ENCODE measurements around the gene SOX1.

Gene SOX1

GRCh38 chr13:112105244-112105681 lies 38.3 kb downstream of the SOX1 start:
- no peak overlapping the region for H4K91ac ChIP-seq (ENCODE audit: low read depth, low read length)
- no peaks in the 10 kb centered on the region for H3K36me3 ChIP-seq (ENCODE audit: control insufficient read depth in 1 of 2, insufficient read depth in 2 of 2, low read length in 2 of 2)
- no peak overlapping the region for H2AK5ac ChIP-seq (ENCODE audit: low read length)
- H3K4ac ChIP-seq (ENCODE audit: low read depth, low read length) = no peak overlapping the region
- no CpG with 5 or more reads among the region's 35 CpGs for WGBS (ENCODE audit: extremely low coverage, insufficient coverage, insufficient read length)
- peak overlapping the region; percentile 32 for H3K4me2 ChIP-seq (ENCODE audit: low read length)
- H3K9me3 ChIP-seq (ENCODE audit: insufficient read depth, low read depth, low read length) = peaks cover 9% of the 10 kb centered on the region
- no peak overlapping the region for H4K12ac ChIP-seq (ENCODE audit: low read depth, low read length)
- peaks cover 8 to 17% of the 10 kb centered on the region in 2 experiments for H3K4me1 ChIP-seq (ENCODE audit: control insufficient read depth in 1 of 2, insufficient read depth in 2 of 2, low read length in 2 of 2)
- DNase-seq = no peak
- H3K18ac ChIP-seq (ENCODE audit: low read length) = no peak overlapping the region
- no peak overlapping the region for H2BK120ac ChIP-seq (ENCODE audit: insufficient read depth, low read length, poor library complexity)
- H3K27me3 ChIP-seq (ENCODE audit: insufficient read depth, low read length) = peaks cover 48% of the 10 kb centered on the region
- no peak overlapping the region for H3K27ac ChIP-seq (ENCODE audit: low read depth, low read length)
- no peak overlapping the region for H3K23ac ChIP-seq (ENCODE audit: low read length)
- H2BK12ac ChIP-seq (ENCODE audit: low read length) = no peak overlapping the region
- H4K8ac ChIP-seq (ENCODE audit: low read depth, low read length) = no peak overlapping the region
- H3K79me1 ChIP-seq (ENCODE audit: low read length) = no peaks in the 10 kb centered on the region
- no peak overlapping the region for H3K9ac ChIP-seq (ENCODE audit: low read length)
- no peaks in the 10 kb centered on the region for H3K79me2 ChIP-seq (ENCODE audit: control insufficient read depth, insufficient read depth, low read length, poor library complexity)
- no peak overlapping the region for H3K4me3 ChIP-seq (ENCODE audit: low read depth, low read length)
- no peak overlapping the region for H3K14ac ChIP-seq (ENCODE audit: low read length)
- no peak overlapping the region for H2AFZ ChIP-seq (ENCODE audit: insufficient read depth, low read length, poor library complexity)
- H2BK5ac ChIP-seq (ENCODE audit: low read depth, low read length, poor library complexity) = no peak overlapping the region

GRCh38 chr13:112105892-112106291 lies 38.9 kb downstream of the SOX1 start:
- no peak overlapping the region for H3K23ac ChIP-seq (ENCODE audit: low read length)
- no CpG with 5 or more reads among the region's 21 CpGs for WGBS (ENCODE audit: extremely low coverage, insufficient coverage, insufficient read length)
- H3K79me1 ChIP-seq (ENCODE audit: low read length) = no peaks in the 10 kb centered on the region
- H3K4ac ChIP-seq (ENCODE audit: low read depth, low read length) = no peak overlapping the region
- no peak overlapping the region for H2BK120ac ChIP-seq (ENCODE audit: insufficient read depth, low read length, poor library complexity)
- H3K14ac ChIP-seq (ENCODE audit: low read length) = no peak overlapping the region
- H3K27me3 ChIP-seq (ENCODE audit: insufficient read depth, low read length) = peaks cover 48% of the 10 kb centered on the region
- H4K12ac ChIP-seq (ENCODE audit: low read depth, low read length) = no peak overlapping the region
- H3K9ac ChIP-seq (ENCODE audit: low read length) = no peak overlapping the region
- H3K79me2 ChIP-seq (ENCODE audit: control insufficient read depth, insufficient read depth, low read length, poor library complexity) = no peaks in the 10 kb centered on the region
- H3K4me2 ChIP-seq (ENCODE audit: low read length) = peak overlapping the region; percentile 25
- peaks cover 8 to 17% of the 10 kb centered on the region in 2 experiments for H3K4me1 ChIP-seq (ENCODE audit: control insufficient read depth in 1 of 2, insufficient read depth in 2 of 2, low read length in 2 of 2)
- no peak overlapping the region for H3K4me3 ChIP-seq (ENCODE audit: low read depth, low read length)
- H2BK12ac ChIP-seq (ENCODE audit: low read length) = no peak overlapping the region
- H3K9me3 ChIP-seq (ENCODE audit: insufficient read depth, low read depth, low read length) = peaks cover 9% of the 10 kb centered on the region
- no peaks in the 10 kb centered on the region for H3K36me3 ChIP-seq (ENCODE audit: control insufficient read depth in 1 of 2, insufficient read depth in 2 of 2, low read length in 2 of 2)
- no peak overlapping the region for H4K8ac ChIP-seq (ENCODE audit: low read depth, low read length)
- no peak overlapping the region for H2AFZ ChIP-seq (ENCODE audit: insufficient read depth, low read length, poor library complexity)
- H2BK5ac ChIP-seq (ENCODE audit: low read depth, low read length, poor library complexity) = no peak overlapping the region
- no peak overlapping the region for H4K91ac ChIP-seq (ENCODE audit: low read depth, low read length)
- no peak overlapping the region for H3K18ac ChIP-seq (ENCODE audit: low read length)
- H3K27ac ChIP-seq (ENCODE audit: low read depth, low read length) = no peak overlapping the region
- no peak overlapping the region for H2AK5ac ChIP-seq (ENCODE audit: low read length)
- no peak for DNase-seq

- H2BK5ac ChIP-seq (ENCODE audit: low read depth, low read length, poor library complexity) = no peak overlapping the region
- H3K9me3 ChIP-seq (ENCODE audit: insufficient read depth, low read depth, low read length) = peaks cover 9% of the 10 kb centered on the region
- H3K23ac ChIP-seq (ENCODE audit: low read length) = no peak overlapping the region
- no peak overlapping the region for H4K91ac ChIP-seq (ENCODE audit: low read depth, low read length)
- peaks cover 8 to 17% of the 10 kb centered on the region in 2 experiments for H3K4me1 ChIP-seq (ENCODE audit: control insufficient read depth in 1 of 2, insufficient read depth in 2 of 2, low read length in 2 of 2)
- H3K14ac ChIP-seq (ENCODE audit: low read length) = no peak overlapping the region
- H2BK12ac ChIP-seq (ENCODE audit: low read length) = no peak overlapping the region
- H3K36me3 ChIP-seq (ENCODE audit: control insufficient read depth in 1 of 2, insufficient read depth in 2 of 2, low read length in 2 of 2) = no peaks in the 10 kb centered on the region
- no peak overlapping the region for H3K4ac ChIP-seq (ENCODE audit: low read depth, low read length)
- peak overlapping the region; percentile 37 for H3K4me2 ChIP-seq (ENCODE audit: low read length)
- no peak overlapping the region for H4K12ac ChIP-seq (ENCODE audit: low read depth, low read length)
- no peak overlapping the region for H3K27ac ChIP-seq (ENCODE audit: low read depth, low read length)
- H2AFZ ChIP-seq (ENCODE audit: insufficient read depth, low read length, poor library complexity) = no peak overlapping the region
- no peak for DNase-seq
- no peak overlapping the region for H4K8ac ChIP-seq (ENCODE audit: low read depth, low read length)
- no peak overlapping the region for H3K18ac ChIP-seq (ENCODE audit: low read length)
- no peaks in the 10 kb centered on the region for H3K79me2 ChIP-seq (ENCODE audit: control insufficient read depth, insufficient read depth, low read length, poor library complexity)
- no peak overlapping the region for H2BK120ac ChIP-seq (ENCODE audit: insufficient read depth, low read length, poor library complexity)
- no peaks in the 10 kb centered on the region for H3K79me1 ChIP-seq (ENCODE audit: low read length)
- no peak overlapping the region for H3K4me3 ChIP-seq (ENCODE audit: low read depth, low read length)
- no peak overlapping the region for H3K9ac ChIP-seq (ENCODE audit: low read length)
- no CpG with 5 or more reads among the region's 36 CpGs for WGBS (ENCODE audit: extremely low coverage, insufficient coverage, insufficient read length)
- H3K27me3 ChIP-seq (ENCODE audit: insufficient read depth, low read length) = peaks cover 45% of the 10 kb centered on the region
- no peak overlapping the region for H2AK5ac ChIP-seq (ENCODE audit: low read length)
Measured at GRCh38 chr13:112106478-112107141, 39.7 kb downstream of the SOX1 start.

GRCh38 chr13:112107289-112107688 lies 40.3 kb downstream of the SOX1 start:
- Histone ChIP-seq H2BK120ac (ENCODE audit: insufficient read depth, low read length, poor library complexity) (no peak overlapping the region), H2AK5ac (ENCODE audit: low read length) (no peak overlapping the region), H3K79me1 (ENCODE audit: low read length) (no peaks in the 10 kb centered on the region), H4K91ac (ENCODE audit: low read depth, low read length) (no peak overlapping the region), H3K27ac (ENCODE audit: low read depth, low read length) (no peak overlapping the region), H2BK5ac (ENCODE audit: low read depth, low read length, poor library complexity) (no peak overlapping the region), H3K4me1 (ENCODE audit: control insufficient read depth in 1 of 2, insufficient read depth in 2 of 2, low read length in 2 of 2) (peaks cover 8 to 17% of the 10 kb centered on the region in 2 experiments), H4K8ac (ENCODE audit: low read depth, low read length) (no peak overlapping the region), H4K12ac (ENCODE audit: low read depth, low read length) (no peak overlapping the region), H3K14ac (ENCODE audit: low read length) (no peak overlapping the region), H3K27me3 (ENCODE audit: insufficient read depth, low read length) (peaks cover 45% of the 10 kb centered on the region), H3K9me3 (ENCODE audit: insufficient read depth, low read depth, low read length) (peaks cover 9% of the 10 kb centered on the region), H3K18ac (ENCODE audit: low read length) (no peak overlapping the region), H3K23ac (ENCODE audit: low read length) (no peak overlapping the region), H3K79me2 (ENCODE audit: control insufficient read depth, insufficient read depth, low read length, poor library complexity) (no peaks in the 10 kb centered on the region), H3K9ac (ENCODE audit: low read length) (no peak overlapping the region), H3K36me3 (ENCODE audit: control insufficient read depth in 1 of 2, insufficient read depth in 2 of 2, low read length in 2 of 2) (no peaks in the 10 kb centered on the region), H3K4ac (ENCODE audit: low read depth, low read length) (no peak overlapping the region), H2AFZ (ENCODE audit: insufficient read depth, low read length, poor library complexity) (no peak overlapping the region), H2BK12ac (ENCODE audit: low read length) (no peak overlapping the region), H3K4me2 (ENCODE audit: low read length) (no peak overlapping the region), H3K4me3 (ENCODE audit: low read depth, low read length) (no peak overlapping the region)
- DNase-seq = no peak
- no CpG with 5 or more reads among the region's 18 CpGs for WGBS (ENCODE audit: extremely low coverage, insufficient coverage, insufficient read length)

Data from trophoblast cell (in vitro differentiated cells and primary cell).